K562 (cell line): ENCODE data around the gene COL4A1.

Source experiments
- ARID2 ChIP-seq: fragments of 450-650 bp; IDR thresholded peaks from 2 replicates; pipeline ENCODE4 v1.6.1; 2017; ENCODE audit warnings: antibody characterized with exemption, mild to moderate bottlenecking
- BCL6 ChIP-seq: fragments of 250-450 bp; sonication (Bioruptor Pico); IDR thresholded peaks from 2 replicates; pipeline ENCODE4 v1.4.0; 2020
- BMI1 ChIP-seq: fragments of 150-350 bp; IDR thresholded peaks from 2 replicates; pipeline ENCODE4 v1.6.1; 2014; ENCODE audit warnings: low read length
- CTCF ChIP-seq, 3 experiments: IDR thresholded peaks in 2 of 3; conservative IDR thresholded peaks in 1 of 3; 2 replicates each; pipeline ENCODE4 v1.5.1; 2011 to 2012; ENCODE audit warnings: low read length in 3 of 3, mild to moderate bottlenecking in 3 of 3, control low read depth in 2 of 3, improper control_type of control experiment in 1 of 3, inconsistent platforms in 1 of 3, low read depth in 1 of 3, mixed read lengths in 1 of 3, moderate library complexity in 1 of 3; ENCODE audit not compliant: insufficient read depth in 2 of 3
- GMEB1 ChIP-seq: fragments of 250-450 bp; sonication (Bioruptor Pico); IDR thresholded peaks from 2 replicates; pipeline ENCODE4 v1.4.0; 2020; ENCODE audit warnings: mild to moderate bottlenecking
- JUN ChIP-seq, 2 experiments: sonication (generic) in 1 of 2; formaldehyde crosslinking in 1 of 2; IDR thresholded peaks; 2 replicates each; pipeline versions ENCODE4 v1.6.1 to v1.8.0; 2012 to 2022; ENCODE audit warnings: borderline replicate concordance in 2 of 2, mild to moderate bottlenecking in 2 of 2, improper control_type of control experiment in 1 of 2, low read depth in 1 of 2, low read length in 1 of 2, missing genetic modification reagents in 1 of 2
- NR1H2 ChIP-seq: sonication (generic); formaldehyde crosslinking; IDR thresholded peaks from 2 replicates; pipeline ENCODE4 v1.4.0; 2020; ENCODE audit warnings: mild to moderate bottlenecking, missing genetic modification reagents
- NR2C2 ChIP-seq, 2 experiments: fragments of 200-800 bp in 1 of 2; sonication (Bioruptor generic) in 1 of 2; sonication (generic) in 1 of 2; formaldehyde crosslinking in 1 of 2; IDR thresholded peaks; 2 replicates each; pipeline versions ENCODE4 v1.6.1 to v1.8.0; 2016 to 2022; ENCODE audit warnings: mild to moderate bottlenecking in 1 of 2, missing compliant biosample characterization in 1 of 2, missing genetic modification characterization in 1 of 2, missing genetic modification reagents in 1 of 2
- SRSF9 ChIP-seq: fragments of 200-400 bp; formaldehyde crosslinking; IDR thresholded peaks from 2 replicates; pipeline ENCODE4 v1.6.1; 2017; ENCODE audit warnings: low read depth, low read length, borderline replicate concordance
- TAF1 ChIP-seq: IDR thresholded peaks from 2 replicates; pipeline ENCODE4 v1.6.1; 2011; ENCODE audit warnings: mild to moderate bottlenecking, low read length, moderate library complexity; ENCODE audit not compliant: insufficient read depth, control insufficient read depth, severe bottlenecking; ENCODE audit errors: extremely low read depth
- TOE1 ChIP-seq, 2 experiments: fragments of 450-650 bp in 1 of 2; sonication (generic) in 1 of 2; formaldehyde crosslinking in 1 of 2; IDR thresholded peaks; 2 replicates each; pipeline versions ENCODE4 v1.7.1 to v1.8.0; 2016 to 2022; ENCODE audit warnings: borderline replicate concordance in 2 of 2, mild to moderate bottlenecking in 2 of 2, antibody characterized with exemption in 1 of 2, inconsistent platforms in 1 of 2, low read depth in 1 of 2, missing genetic modification reagents in 1 of 2, moderate library complexity in 1 of 2
- ZBTB1 ChIP-seq: sonication (generic); formaldehyde crosslinking; IDR thresholded peaks from 2 replicates; pipeline ENCODE4 v1.8.1; 2023; ENCODE audit warnings: missing genetic modification reagents, low read depth, mild to moderate bottlenecking, borderline replicate concordance
- ZFP30 ChIP-seq: fragments of 250-450 bp; sonication (Bioruptor Pico); IDR thresholded peaks from 2 replicates; pipeline ENCODE4 v1.8.0; 2022; ENCODE audit warnings: moderate library complexity, mild to moderate bottlenecking, inconsistent platforms, borderline replicate concordance
- ZNF146 ChIP-seq: IDR thresholded peaks from one replicate; pipeline ENCODE4 v1.6.1; 2018; ENCODE audit warnings: missing compliant biosample characterization; ENCODE audit not compliant: unreplicated experiment

DNA sequence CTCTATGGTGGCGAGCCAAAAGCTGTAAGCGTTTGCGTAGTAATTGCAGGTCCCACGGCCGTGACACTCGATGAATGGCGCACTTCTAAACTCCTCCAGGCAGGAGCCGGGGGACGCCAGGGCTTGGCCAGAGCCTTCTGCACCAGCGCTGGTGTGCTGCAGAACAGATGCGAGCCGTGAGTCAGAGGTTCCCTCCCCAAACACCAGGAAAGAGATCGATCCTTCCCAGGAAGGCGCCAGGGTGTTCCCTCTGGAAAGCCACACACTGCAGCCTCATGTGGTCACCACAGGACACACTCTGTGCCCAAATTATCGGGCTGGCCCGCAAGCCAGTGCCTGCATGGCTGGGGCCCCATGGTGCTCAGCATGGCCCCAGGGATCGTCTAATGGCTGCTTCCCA is 154.6 kb downstream of the COL4A1 start:
- TF ChIP-seq CTCF (IDR thresholded peaks at IDR 0.05 in 2 of 3, conservative IDR thresholded peaks at IDR 0.05 in 1 of 3; ENCODE audit: insufficient read depth in 2 of 3, low read depth in 1 of 3, low read length in 3 of 3) (no peak), BMI1 (no peak), SRSF9 (no peak), ARID2 (no peak), NR1H2 (CRISPR knock-in tag) (no peak), ZBTB1 (CRISPR knock-in tag) (no peak), TAF1 (no peak), BCL6 (CRISPR knock-in tag) (no peak), ZFP30 (CRISPR knock-in tag) (no peak), ZNF146 (CRISPR knock-in tag) (no peak), TOE1 (IDR thresholded peaks at IDR 0.05; ENCODE audit: borderline replicate concordance) (no peak), TOE1 (CRISPR knock-in tag; IDR thresholded peaks at IDR 0.05; ENCODE audit: borderline replicate concordance, low read depth) (no peak), NR2C2 (CRISPR knock-in tag; IDR thresholded peaks at IDR 0.05) (no peak), NR2C2 (tag; IDR thresholded peaks at IDR 0.05) (no peak), JUN (IDR thresholded peaks at IDR 0.05; ENCODE audit: borderline replicate concordance, low read depth, low read length) (no peak), JUN (CRISPR knock-in tag; IDR thresholded peaks at IDR 0.05; ENCODE audit: borderline replicate concordance) (no peak), GMEB1 (CRISPR knock-in tag) (no peak)
